ENCODE results near the gene FBXL14. TPM values are rescaled to one million over a fixed set of nuclear protein-coding genes. Genes with fewer than 3 reads are reported as not detected.

Gene FBXL14
- 10 to 100 TPM in 4 of 6 donors, 1 to 10 TPM in 2; 8.5 to 22.0 (median 14.4) TPM for total RNA-seq

GRCh38 chr12:1594261-1595025 is at the start of gene FBXL14:
TSS of gene FBXL14 (minus strand) at chr12:1594581. CDS start at chr12:1594066, 515 bp downstream.
- ATAC-seq (ENCODE audit: low FRiP score in 2 of 2) (peak; percentile 88 to 91), DNase-seq (peak; percentile 92 to 97)
- peaks cover 41 to 53% (median 46%) of the 10 kb centered on the region in 4 donors for H3K4me1 ChIP-seq
- no peaks in the 10 kb centered on the region for H3K27me3 ChIP-seq
- WGBS, 2 donors, result 0 to 1% methylated on average over 11 to 40 of the region's 115 CpGs
- H3K4me3 ChIP-seq, result peak within 1 kb of the TSS; percentile 80 to 91 (median 86)
- TF ChIP-seq POLR2A (IDR thresholded peaks at IDR 0.05) (peak in 2 of 4 donors; percentile 55 to 63), POLR2AphosphoS5 (IDR thresholded peaks at IDR 0.05) (peak; percentile 70 to 80), CTCF (IDR thresholded peaks at IDR 0.05) (peak in 3 of 6 experiments; percentile 14 to 37 (median 22)), EP300 (IDR thresholded peaks at IDR 0.05) (no peak)
- no peaks in the 10 kb centered on the region for H3K36me3 ChIP-seq
- H3K27ac ChIP-seq, result peak within 1 kb of the TSS; percentile 91 to 98 (median 93)
- H3K9me3 ChIP-seq, result no peaks in the 10 kb centered on the region

- no peak for DNase-seq
- no peak for ATAC-seq (ENCODE audit: low FRiP score in 2 of 2)
- Histone ChIP-seq H3K4me3 (no peak overlapping the region), H3K27ac (no peak overlapping the region), H3K27me3 (no peaks in the 10 kb centered on the region), H3K9me3 (no peaks in the 10 kb centered on the region), H3K4me1 (peaks cover 5 to 12% (median 9%) of the 10 kb centered on the region in 4 donors), H3K36me3 (peaks cover 0 to 6% (median 0%) of the 10 kb centered on the region in 4 donors)
- 49 to 56% methylated on average over 7 of the region's 7 CpGs for whole genome bisulfite sequencing, 2 donors
- TF ChIP-seq CTCF (IDR thresholded peaks at IDR 0.05), result no peak
- TF ChIP-seq POLR2A (IDR thresholded peaks at IDR 0.05), result no peak
- TF ChIP-seq POLR2AphosphoS5 (IDR thresholded peaks at IDR 0.05), result no peak
- no peak for TF ChIP-seq EP300 (IDR thresholded peaks at IDR 0.05)
These were observed 49.6 kb upstream of the FBXL14 start for GRCh38 chr12:1643905-1644533.

- ATAC-seq (ENCODE audit: low FRiP score in 2 of 2) (no peak), DNase-seq (no peak)
- TF ChIP-seq CTCF (IDR thresholded peaks at IDR 0.05), result no peak
- no peak for TF ChIP-seq POLR2AphosphoS5 (IDR thresholded peaks at IDR 0.05)
- no peak for TF ChIP-seq EP300 (IDR thresholded peaks at IDR 0.05)
- no peak for TF ChIP-seq POLR2A (IDR thresholded peaks at IDR 0.05)
- H3K27me3 ChIP-seq, result no peaks in the 10 kb centered on the region
- H3K4me1 ChIP-seq, result peaks cover 5 to 12% (median 9%) of the 10 kb centered on the region in 4 donors
- H3K4me3 ChIP-seq, result no peak overlapping the region
- no peak overlapping the region for H3K27ac ChIP-seq
- H3K36me3 ChIP-seq, result peaks cover 0 to 6% (median 0%) of the 10 kb centered on the region in 4 donors
- 89 to 91% methylated on average over 9 of the region's 9 CpGs for WGBS, 2 donors
- H3K9me3 ChIP-seq, result no peaks in the 10 kb centered on the region
These were observed 48.7 kb upstream of the FBXL14 start for GRCh38 chr12:1643043-1643442.

- peaks cover 0 to 6% (median 0%) of the 10 kb centered on the region in 4 donors for H3K36me3 ChIP-seq
- H3K4me3 ChIP-seq, result no peak overlapping the region
- no peak overlapping the region for H3K27ac ChIP-seq
- 80 to 84% methylated on average over 7 of the region's 7 CpGs for WGBS, 2 donors
- no peak for ATAC-seq (ENCODE audit: low FRiP score in 2 of 2)
- H3K4me1 ChIP-seq, result peaks cover 5 to 12% (median 9%) of the 10 kb centered on the region in 4 donors
- no peak for DNase-seq
- H3K9me3 ChIP-seq, result no peaks in the 10 kb centered on the region
- TF ChIP-seq EP300 (IDR thresholded peaks at IDR 0.05) (no peak), POLR2A (IDR thresholded peaks at IDR 0.05) (no peak), CTCF (IDR thresholded peaks at IDR 0.05) (no peak), POLR2AphosphoS5 (IDR thresholded peaks at IDR 0.05) (no peak)
- no peaks in the 10 kb centered on the region for H3K27me3 ChIP-seq
These were observed 48.1 kb upstream of the FBXL14 start for GRCh38 chr12:1642513-1642912.

Measured in upper lobe of left lung (tissue), 6 donors.